Hypothalamus (tissue), 51 donors: ENCODE results near the gene RNU7-1.

Source experiments
- DNase-seq, 51 donors: peaks; one replicate each; lab custom pipeline; 2025; lab: John Stamatoyannopoulos, UW

Gene RNU7-1

DNA sequence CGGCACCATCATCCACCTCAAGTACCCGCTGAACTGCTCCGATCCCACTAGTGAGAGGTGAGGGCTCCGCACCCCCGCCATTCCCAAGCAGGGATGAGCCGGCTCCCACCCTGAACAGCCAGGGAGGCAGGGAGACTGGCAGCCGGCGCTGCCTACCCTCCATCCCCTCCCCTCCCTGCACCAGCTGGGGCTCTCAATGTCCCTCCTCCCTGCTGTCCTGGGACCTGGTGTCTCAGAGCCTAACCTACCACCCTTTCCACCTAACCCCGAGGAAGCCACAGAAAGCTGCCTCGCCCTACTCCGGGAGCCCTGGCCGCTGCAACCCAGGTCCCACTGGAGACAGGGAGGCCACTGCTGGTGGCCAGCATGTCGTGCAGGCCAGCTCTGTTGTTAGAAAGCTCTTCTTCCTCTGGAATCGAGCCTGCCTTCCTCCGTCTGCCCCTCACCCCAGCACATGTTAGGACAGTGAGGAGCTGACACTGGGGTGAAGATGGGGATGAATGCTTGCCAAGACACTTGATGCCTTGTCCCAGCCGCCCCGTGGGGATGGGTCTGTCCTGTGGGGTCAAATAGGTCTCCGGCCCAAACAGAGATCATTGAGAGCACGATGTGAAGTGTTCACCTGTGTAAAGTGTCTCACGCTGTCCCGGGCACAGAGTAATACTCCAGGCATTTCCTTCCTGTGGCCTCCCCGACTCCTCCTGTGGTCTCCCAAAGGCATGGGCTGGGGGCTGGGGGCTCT is 8.7 kb downstream of the RNU7-1 start:
- no peak for DNase-seq

DNA sequence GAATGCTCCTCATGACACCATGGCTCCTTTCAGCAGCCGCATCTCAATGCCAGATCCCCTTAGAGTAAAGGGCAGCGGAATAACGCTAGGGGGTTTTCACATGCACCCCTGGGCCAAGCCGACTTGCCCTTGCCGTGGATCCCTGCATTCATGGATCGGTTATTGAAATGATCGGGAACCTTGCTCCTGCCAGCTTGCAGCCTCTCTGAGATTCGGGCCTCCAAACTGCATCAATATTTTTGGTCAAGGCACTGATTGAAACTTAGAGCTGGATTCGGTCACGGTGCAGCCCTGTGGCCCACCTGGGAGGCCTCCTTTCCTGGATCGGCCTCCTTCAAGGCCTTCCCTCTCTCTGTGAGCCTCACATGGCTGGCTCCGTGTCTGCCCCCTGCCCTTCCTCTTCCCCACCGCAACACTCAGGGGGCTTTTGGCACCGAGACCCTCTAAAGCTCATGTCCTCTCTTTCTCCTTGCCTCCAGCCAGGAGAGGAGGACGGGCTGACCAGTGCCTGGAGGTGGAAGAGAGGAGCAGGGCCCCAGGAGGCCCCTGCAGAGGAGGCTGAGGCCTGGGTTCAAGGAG is 9.3 kb downstream of the RNU7-1 start:
- no peak for DNase-seq

DNA sequence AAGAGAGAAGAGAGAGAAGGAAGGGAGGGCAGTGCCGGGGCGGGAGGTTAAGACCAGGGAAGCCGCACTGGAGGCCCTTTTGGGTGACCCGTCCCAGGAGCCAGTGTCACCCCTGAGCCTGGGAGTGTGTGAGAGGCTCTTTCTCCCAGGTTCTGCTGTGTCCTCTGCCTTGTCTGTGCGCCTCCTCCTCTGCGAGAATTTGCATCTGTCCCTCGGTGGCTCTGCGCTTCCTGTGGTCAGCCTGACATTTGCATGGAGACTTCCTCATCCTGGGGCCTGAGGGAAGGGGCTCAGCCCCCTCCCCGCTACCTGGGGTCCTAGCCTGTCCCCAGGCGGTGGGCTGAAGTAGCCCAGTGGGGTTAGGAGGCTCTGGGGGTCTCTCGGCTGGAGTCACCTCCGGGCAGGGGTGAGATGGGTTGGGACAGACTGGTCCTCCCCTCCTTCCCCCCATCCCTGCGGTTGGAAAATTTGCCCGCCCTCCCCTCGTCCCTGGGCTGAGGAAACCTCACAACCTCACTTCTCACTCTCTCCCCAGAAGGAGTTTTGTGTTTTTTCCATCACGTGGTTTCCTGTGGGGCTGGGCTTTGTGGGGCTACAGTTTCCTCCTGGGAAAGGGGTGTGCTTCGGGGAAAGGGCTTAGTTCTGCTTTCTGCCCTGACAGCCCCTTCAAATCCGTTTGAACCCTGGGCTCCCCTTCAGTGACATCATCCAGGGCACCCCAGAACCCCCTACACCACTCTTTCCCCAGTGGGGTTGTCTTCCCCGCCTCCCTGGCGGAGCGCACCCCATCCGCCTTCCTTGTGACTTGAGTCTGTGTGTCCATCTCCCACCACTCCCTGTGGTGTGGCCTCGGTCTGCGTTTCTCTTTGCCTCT is 10.1 kb downstream of the RNU7-1 start:
- DNase-seq: peak in 19 of 51 donors; percentile 14 to 49 (median 32)

DNA sequence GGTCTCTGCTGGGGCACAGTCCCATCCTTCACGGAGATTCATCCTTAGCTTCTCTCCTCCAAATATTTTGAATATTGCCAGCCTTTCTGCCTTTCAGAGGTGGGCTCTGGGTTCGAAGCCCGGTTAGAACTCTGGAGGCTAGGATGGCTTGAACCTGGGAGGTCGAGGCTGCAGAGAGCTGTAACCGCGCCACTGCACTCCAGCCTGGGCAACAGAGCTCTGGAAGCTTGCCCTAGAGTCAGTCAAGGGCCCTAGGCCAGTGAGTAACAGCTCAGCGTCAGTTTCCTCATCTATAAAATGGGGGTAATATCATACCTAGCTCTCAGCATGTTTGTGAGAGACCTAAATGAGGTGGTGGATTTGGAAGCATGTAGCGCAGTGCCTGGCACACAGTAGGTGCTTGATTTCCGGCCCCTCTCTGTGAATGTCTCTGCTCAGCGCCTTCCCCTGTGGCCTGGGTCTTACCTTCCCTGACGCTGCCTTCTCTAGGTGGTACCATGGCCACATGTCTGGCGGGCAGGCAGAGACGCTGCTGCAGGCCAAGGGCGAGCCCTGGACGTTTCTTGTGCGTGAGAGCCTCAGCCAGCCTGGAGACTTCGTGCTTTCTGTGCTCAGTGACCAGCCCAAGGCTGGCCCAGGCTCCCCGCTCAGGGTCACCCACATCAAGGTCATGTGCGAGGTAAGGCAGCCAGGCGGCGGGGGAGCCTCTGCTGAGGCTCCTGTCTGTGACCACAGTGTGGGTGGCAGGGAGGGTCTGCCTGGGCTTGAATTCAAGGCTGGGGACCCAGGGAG is 10.9 kb downstream of the RNU7-1 start:
- DNase-seq: no peak

DNA sequence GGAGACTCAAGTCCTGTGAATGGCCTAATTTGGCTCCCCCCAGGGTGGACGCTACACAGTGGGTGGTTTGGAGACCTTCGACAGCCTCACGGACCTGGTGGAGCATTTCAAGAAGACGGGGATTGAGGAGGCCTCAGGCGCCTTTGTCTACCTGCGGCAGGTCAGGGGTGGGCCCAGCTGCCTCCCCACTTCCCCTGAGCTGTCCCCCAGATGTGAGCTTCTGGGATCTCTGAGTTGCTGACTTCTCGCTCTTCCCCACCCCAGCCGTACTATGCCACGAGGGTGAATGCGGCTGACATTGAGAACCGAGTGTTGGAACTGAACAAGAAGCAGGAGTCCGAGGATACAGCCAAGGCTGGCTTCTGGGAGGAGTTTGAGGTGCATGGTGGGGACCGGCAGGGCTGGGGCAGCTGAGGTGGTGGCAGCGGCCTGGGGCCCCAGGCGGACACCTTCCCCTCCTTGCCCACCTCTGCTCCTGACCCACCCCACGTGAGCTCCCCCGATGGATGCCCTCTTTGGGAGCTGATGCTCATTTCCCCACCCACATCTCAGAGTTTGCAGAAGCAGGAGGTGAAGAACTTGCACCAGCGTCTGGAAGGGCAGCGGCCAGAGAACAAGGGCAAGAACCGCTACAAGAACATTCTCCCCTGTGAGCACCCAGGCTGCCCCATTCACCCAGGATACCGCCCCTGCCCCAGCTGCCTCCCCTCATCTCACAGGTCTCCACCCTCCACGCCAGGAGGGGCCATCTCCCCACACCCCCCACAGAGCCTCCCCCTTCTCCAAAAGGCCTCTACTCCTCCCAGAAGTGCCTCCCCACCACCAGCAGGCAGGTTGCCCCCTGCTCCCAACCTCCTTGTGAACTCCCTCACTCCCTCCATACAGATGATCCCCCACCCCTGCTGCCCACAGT is 11.7 kb downstream of the RNU7-1 start:
- DNase-seq: no peak

GRCh38 chr12:6956021-6956727 is 12.6 kb downstream of the RNU7-1 start:
- no peak for DNase-seq

- DNase-seq: no peak
These were observed 13.6 kb downstream of the RNU7-1 start for GRCh38 chr12:6957151-6957701.

DNA sequence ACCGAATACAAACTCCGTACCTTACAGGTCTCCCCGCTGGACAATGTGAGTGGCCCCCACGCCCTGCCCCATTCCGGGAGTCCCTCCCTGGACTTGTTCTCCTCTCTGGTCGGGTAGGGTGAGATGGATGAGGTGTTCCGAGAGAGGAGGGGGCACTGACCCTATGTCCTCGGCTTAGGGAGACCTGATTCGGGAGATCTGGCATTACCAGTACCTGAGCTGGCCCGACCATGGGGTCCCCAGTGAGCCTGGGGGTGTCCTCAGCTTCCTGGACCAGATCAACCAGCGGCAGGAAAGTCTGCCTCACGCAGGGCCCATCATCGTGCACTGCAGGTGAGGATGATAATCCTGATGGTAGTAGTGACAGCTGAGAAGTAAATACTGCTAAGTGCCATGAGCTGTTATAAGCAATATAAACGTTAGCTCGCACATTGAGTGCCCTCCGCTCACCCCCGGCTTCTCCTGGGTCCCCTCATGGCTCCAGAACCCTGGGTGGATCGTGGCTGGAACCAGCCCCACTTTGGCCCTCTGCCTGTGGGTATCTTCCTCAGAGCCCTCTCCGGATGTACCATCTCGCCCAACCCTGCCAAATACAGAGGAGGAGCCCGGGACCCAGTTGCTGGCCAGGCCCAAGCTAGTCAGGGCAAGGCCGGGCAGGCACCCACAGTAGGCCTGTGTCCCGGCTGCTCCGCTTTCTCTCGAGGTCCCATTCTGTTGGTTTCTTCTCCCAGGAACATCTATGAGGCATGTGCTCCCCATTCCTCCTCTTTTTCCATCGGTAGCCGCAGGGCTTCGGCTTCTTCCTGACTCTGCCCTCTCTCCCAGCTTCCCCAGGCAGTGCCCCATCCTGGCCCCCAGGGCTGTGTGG is 14.4 kb downstream of the RNU7-1 start:
- no peak for DNase-seq

DNA sequence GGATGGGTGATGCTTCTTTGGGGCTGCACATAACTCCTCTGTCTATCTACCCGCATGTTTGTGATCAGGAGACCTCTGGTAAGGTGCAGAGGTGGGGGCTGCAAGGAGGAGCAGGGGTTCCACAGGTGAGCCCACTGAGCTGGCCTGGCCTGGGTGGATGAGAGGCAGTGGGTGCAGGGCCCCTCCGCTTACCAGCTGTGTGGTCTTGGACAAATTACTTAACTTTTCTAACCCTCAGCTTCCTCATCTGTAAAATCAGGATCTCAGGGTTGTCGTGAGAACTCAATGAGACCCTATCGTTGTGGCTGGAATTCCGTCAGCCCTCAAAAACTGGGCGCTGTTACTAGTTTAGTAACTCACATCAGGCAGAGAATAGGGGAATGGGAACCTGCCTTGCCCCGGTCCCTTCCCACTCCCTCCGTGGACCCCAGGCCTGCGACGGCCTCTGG is 15.0 kb downstream of the RNU7-1 start:
- DNase-seq: no peak

DNA sequence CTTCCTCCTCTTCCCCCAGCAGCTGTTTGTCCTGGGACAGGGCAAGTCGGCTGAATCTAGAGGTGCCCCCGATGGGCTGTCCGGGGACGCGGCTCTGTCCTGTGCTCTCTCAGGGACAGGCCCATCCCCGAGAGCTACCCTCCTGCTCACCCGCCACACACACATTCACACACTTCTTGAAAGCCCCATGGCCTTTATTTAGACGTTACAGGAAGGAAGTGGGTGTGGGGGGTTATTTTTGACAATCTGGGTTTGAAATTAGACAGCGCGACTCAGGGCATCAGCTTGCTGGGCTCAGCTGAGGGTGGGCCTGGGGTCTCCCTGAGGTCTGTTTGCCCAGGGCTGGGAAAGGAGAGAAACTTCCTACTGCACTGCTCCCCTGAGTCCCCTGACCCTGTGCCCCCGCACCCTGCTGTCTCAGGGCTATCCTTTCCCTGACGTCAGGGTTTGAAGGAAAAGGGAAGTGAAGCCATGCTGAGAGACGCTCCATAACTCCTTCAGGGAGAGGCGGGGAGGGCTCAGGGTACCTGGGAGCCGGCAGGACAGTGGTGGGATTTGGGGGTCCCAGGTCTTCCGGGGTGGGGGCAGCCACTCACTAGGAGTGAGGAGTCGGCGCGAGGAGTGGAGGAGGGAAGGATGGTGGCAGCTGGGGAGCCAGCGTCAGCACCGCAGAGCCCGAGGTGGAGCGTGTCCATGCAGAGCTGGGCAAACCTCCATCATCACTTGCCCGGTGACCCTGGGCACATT is 15.6 kb downstream of the RNU7-1 start:
- DNase-seq: peak in 4 of 51 donors; percentile 14 to 24 (median 19)

DNA sequence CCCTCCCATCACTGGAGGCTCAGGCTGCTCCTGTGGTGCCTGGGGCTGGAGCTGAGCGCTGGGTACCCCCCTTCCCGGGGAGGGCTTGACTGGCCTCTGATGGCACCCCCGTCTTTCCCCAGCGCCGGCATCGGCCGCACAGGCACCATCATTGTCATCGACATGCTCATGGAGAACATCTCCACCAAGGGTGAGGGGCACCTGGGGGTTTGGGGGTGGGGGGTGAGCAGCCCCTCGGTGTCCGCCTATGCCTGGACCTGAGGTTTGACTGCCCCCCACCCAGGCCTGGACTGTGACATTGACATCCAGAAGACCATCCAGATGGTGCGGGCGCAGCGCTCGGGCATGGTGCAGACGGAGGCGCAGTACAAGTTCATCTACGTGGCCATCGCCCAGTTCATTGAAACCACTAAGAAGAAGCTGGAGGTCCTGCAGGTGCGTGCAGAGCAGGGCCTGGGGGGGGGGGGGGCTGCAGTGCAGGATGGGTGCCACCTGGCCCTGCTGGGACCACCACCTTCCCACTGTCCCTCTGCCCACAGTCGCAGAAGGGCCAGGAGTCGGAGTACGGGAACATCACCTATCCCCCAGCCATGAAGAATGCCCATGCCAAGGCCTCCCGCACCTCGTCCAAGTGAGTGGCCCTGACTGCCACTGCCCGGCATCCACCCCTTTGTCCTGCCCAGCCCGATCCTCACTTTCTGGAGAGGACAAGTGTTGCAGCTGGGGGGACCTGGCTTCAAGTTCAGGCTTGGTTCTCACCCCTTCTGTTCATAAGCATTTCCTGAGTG is 16.4 kb downstream of the RNU7-1 start:
- no peak for DNase-seq

DNA sequence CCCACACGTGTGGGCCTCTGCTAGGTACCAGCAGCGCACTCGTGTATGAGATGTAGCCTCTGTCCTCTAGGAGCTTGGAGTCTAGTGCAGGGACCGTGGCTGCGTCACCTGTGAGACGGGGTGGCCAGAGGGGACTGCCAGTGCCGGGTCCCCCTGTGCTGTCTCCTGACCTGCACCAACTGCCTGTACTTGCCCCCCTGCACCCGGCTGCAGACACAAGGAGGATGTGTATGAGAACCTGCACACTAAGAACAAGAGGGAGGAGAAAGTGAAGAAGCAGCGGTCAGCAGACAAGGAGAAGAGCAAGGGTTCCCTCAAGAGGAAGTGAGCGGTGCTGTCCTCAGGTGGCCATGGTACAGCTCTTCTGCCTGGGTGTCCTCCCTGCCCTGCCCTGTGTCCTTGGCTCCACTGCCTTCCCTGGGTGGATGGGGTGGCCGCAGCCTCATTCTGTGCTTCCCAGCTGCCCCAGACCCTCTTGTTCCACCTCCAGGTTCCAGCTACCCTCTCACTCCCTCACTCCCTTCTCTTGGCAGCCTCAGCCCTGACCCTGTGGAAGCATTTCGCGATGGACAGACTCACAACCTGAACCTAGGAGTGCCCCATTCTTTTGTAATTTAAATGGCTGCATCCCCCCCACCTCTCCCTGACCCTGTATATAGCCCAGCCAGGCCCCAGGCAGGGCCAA is 17.1 kb downstream of the RNU7-1 start:
- no peak for DNase-seq

DNA sequence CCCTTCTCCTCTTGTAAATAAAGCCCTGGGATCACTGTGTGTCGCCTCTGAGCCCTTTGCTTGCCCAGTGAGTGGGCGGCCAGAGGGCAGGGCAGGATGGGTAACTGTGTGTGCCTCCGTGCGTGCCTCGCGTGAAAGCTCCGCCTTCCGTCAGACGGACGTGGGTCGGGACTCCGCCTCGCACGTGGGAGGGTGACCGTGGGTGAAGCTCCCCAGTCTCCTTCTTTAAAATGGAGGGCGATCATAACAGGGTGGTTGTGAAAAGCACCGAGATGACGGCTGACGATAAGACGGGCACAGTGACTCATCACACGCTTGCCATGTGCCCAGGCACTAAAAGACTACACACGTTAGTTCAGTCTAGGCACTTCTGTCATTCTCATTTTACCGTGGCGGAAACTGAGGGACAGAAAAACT is 17.7 kb downstream of the RNU7-1 start:
- no peak for DNase-seq

- peak in 11 of 51 donors; percentile 10 to 42 (median 25) for DNase-seq
These were observed 18.2 kb downstream of the RNU7-1 start for GRCh38 chr12:6961695-6962284.
